ENCODE results near the gene CIDEC. TPM values are rescaled to one million over a fixed set of nuclear protein-coding genes. Genes with fewer than 3 reads are reported as not detected.

The CIDEC gene
- total and polyA plus RNA-seq, 2 experiments from 2014 or later, result not detected

GRCh38 chr3:9903904-9904303 is 23.9 kb upstream of the CIDEC start:
- Histone ChIP-seq H3K4me1 (ENCODE audit: insufficient read depth) (peaks cover 17% of the 10 kb centered on the region), H3K27ac (ENCODE audit: low read depth) (no peak overlapping the region), H3K27me3 (ENCODE audit: insufficient read depth) (no peaks in the 10 kb centered on the region), H3K36me3 (ENCODE audit: insufficient read depth) (no peaks in the 10 kb centered on the region), H4K20me1 (replicated peaks; ENCODE audit: insufficient read depth) (no peaks in the 10 kb centered on the region), H3K4me2 (no peak overlapping the region), H3K4me3 (no peak overlapping the region), H3K9me2 (ENCODE audit: insufficient read depth) (no peaks in the 10 kb centered on the region), H2AFZ (no peak overlapping the region), H3F3A (replicated peaks; ENCODE audit: low read depth) (no peaks in the 10 kb centered on the region), H3K79me2 (replicated peaks; ENCODE audit: insufficient read depth) (no peaks in the 10 kb centered on the region)
- no peak overlapping the region for H3K4me3 Mint-ChIP-seq
- peaks cover 20% of the 10 kb centered on the region for H3K4me1 Mint-ChIP-seq
- H3K27me3 Mint-ChIP-seq (ENCODE audit: insufficient read depth, low read depth, poor library complexity), result peaks cover 11% of the 10 kb centered on the region
- ATAC-seq (no peak), DNase-seq (ENCODE audit: low spot score) (no peak)
- H3K36me3 Mint-ChIP-seq (ENCODE audit: low read depth), result no peaks in the 10 kb centered on the region; the same call in 2 of the 3 replicates
- TF ChIP-seq NANOG (IDR thresholded peaks at IDR 0.05; ENCODE audit: borderline replicate concordance) (no peak), ZNF114 (CRISPR knock-in tag; IDR thresholded peaks at IDR 0.05) (no peak), STAT1 (IDR thresholded peaks at IDR 0.05; ENCODE audit: unreplicated experiment) (no peak), EZH2phosphoT487 (IDR thresholded peaks at IDR 0.05; ENCODE audit: unreplicated experiment) (no peak), POLR2AphosphoS5 (IDR thresholded peaks at IDR 0.05; ENCODE audit: low read depth) (no peak), ZNF331 (CRISPR knock-in tag; IDR thresholded peaks at IDR 0.05; ENCODE audit: low read depth) (no peak), CREB1 (CRISPR knock-in tag; IDR thresholded peaks at IDR 0.05; ENCODE audit: low read depth) (no peak), JUNB (IDR thresholded peaks at IDR 0.05; ENCODE audit: unreplicated experiment) (no peak), ETS1 (IDR thresholded peaks at IDR 0.05) (no peak), EZH2 (IDR thresholded peaks at IDR 0.05; ENCODE audit: low read depth, unreplicated experiment) (no peak)
- TF ChIP-seq, protein P1, sequence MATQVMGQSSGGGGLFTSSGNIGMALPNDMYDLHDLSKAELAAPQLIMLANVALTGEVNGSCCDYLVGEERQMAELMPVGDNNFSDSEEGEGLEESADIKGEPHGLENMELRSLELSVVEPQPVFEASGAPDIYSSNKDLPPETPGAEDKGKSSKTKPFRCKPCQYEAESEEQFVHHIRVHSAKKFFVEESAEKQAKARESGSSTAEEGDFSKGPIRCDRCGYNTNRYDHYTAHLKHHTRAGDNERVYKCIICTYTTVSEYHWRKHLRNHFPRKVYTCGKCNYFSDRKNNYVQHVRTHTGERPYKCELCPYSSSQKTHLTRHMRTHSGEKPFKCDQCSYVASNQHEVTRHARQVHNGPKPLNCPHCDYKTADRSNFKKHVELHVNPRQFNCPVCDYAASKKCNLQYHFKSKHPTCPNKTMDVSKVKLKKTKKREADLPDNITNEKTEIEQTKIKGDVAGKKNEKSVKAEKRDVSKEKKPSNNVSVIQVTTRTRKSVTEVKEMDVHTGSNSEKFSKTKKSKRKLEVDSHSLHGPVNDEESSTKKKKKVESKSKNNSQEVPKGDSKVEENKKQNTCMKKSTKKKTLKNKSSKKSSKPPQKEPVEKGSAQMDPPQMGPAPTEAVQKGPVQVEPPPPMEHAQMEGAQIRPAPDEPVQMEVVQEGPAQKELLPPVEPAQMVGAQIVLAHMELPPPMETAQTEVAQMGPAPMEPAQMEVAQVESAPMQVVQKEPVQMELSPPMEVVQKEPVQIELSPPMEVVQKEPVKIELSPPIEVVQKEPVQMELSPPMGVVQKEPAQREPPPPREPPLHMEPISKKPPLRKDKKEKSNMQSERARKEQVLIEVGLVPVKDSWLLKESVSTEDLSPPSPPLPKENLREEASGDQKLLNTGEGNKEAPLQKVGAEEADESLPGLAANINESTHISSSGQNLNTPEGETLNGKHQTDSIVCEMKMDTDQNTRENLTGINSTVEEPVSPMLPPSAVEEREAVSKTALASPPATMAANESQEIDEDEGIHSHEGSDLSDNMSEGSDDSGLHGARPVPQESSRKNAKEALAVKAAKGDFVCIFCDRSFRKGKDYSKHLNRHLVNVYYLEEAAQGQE (IDR thresholded peaks at IDR 0.05; ENCODE audit: unreplicated experiment), result no peak
- TF ChIP-seq, protein P2, sequence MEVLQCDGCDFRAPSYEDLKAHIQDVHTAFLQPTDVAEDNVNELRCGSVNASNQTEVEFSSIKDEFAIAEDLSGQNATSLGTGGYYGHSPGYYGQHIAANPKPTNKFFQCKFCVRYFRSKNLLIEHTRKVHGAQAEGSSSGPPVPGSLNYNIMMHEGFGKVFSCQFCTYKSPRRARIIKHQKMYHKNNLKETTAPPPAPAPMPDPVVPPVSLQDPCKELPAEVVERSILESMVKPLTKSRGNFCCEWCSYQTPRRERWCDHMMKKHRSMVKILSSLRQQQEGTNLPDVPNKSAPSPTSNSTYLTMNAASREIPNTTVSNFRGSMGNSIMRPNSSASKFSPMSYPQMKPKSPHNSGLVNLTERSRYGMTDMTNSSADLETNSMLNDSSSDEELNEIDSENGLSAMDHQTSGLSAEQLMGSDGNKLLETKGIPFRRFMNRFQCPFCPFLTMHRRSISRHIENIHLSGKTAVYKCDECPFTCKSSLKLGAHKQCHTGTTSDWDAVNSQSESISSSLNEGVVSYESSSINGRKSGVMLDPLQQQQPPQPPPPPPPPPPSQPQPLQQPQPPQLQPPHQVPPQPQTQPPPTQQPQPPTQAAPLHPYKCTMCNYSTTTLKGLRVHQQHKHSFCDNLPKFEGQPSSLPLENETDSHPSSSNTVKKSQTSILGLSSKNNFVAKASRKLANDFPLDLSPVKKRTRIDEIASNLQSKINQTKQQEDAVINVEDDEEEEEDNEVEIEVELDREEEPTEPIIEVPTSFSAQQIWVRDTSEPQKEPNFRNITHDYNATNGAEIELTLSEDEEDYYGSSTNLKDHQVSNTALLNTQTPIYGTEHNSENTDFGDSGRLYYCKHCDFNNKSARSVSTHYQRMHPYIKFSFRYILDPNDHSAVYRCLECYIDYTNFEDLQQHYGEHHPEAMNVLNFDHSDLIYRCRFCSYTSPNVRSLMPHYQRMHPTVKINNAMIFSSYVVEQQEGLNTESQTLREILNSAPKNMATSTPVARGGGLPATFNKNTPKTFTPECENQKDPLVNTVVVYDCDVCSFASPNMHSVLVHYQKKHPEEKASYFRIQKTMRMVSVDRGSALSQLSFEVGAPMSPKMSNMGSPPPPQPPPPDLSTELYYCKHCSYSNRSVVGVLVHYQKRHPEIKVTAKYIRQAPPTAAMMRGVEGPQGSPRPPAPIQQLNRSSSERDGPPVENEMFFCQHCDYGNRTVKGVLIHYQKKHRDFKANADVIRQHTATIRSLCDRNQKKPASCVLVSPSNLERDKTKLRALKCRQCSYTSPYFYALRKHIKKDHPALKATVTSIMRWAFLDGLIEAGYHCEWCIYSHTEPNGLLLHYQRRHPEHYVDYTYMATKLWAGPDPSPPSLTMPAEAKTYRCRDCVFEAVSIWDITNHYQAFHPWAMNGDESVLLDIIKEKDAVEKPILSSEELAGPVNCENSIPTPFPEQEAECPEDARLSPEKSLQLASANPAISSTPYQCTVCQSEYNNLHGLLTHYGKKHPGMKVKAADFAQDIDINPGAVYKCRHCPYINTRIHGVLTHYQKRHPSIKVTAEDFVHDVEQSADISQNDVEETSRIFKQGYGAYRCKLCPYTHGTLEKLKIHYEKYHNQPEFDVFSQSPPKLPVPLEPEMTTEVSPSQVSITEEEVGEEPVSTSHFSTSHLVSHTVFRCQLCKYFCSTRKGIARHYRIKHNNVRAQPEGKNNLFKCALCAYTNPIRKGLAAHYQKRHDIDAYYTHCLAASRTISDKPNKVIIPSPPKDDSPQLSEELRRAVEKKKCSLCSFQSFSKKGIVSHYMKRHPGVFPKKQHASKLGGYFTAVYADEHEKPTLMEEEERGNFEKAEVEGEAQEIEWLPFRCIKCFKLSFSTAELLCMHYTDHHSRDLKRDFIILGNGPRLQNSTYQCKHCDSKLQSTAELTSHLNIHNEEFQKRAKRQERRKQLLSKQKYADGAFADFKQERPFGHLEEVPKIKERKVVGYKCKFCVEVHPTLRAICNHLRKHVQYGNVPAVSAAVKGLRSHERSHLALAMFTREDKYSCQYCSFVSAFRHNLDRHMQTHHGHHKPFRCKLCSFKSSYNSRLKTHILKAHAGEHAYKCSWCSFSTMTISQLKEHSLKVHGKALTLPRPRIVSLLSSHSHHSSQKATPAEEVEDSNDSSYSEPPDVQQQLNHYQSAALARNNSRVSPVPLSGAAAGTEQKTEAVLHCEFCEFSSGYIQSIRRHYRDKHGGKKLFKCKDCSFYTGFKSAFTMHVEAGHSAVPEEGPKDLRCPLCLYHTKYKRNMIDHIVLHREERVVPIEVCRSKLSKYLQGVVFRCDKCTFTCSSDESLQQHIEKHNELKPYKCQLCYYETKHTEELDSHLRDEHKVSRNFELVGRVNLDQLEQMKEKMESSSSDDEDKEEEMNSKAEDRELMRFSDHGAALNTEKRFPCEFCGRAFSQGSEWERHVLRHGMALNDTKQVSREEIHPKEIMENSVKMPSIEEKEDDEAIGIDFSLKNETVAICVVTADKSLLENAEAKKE (CRISPR knock-in tag; IDR thresholded peaks at IDR 0.05), result no peak
- TF ChIP-seq, protein P3, sequence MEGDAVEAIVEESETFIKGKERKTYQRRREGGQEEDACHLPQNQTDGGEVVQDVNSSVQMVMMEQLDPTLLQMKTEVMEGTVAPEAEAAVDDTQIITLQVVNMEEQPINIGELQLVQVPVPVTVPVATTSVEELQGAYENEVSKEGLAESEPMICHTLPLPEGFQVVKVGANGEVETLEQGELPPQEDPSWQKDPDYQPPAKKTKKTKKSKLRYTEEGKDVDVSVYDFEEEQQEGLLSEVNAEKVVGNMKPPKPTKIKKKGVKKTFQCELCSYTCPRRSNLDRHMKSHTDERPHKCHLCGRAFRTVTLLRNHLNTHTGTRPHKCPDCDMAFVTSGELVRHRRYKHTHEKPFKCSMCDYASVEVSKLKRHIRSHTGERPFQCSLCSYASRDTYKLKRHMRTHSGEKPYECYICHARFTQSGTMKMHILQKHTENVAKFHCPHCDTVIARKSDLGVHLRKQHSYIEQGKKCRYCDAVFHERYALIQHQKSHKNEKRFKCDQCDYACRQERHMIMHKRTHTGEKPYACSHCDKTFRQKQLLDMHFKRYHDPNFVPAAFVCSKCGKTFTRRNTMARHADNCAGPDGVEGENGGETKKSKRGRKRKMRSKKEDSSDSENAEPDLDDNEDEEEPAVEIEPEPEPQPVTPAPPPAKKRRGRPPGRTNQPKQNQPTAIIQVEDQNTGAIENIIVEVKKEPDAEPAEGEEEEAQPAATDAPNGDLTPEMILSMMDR (conservative IDR thresholded peaks at IDR 0.05; ENCODE audit: low read depth in 2 of 2), result no peak
- H3K27ac Mint-ChIP-seq, result no peak overlapping the region
- no peaks in the 10 kb centered on the region for H3K9me3 Mint-ChIP-seq

Measured in GM23338 (cell line).